ENCODE results near the gene IL17RE.
"Not testable (repeated sequence)": the region's sequence is repeated elsewhere in the genome, so short reads cannot be mapped to it uniquely, and the experiment has no call there.

IL17RE gene

DNA sequence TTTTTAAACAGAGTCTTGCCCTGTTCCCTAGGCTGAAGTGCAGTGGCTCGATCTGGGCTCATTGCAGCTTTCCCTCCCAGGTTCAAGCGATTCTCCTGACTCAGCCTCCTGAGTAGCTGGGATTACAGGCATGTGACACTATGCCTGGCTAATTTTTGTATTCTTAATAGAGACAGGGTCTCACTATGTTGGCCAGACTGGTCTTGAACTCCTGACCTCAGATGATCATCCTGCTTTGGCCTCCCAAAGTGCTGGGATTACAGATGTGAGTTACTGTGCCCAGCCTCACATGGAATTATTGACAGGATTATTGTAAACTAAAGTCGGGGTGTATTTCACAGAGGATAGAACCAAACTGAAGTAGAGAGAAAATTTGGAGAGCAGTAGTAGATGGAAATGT is 6.9 kb upstream of the IL17RE start:
- H3K9me3 ChIP-seq (ENCODE audit: control insufficient read depth, low read length); H3K4me1 ChIP-seq (ENCODE audit: control insufficient read depth, insufficient read depth, low read length, poor library complexity, severe bottlenecking); H3K4me3 ChIP-seq (ENCODE audit: extremely low read depth, insufficient read depth, low read length, poor library complexity, severe bottlenecking); H3K27ac ChIP-seq (ENCODE audit: low read depth, low read length, severe bottlenecking): not testable (repeated sequence)
- H3K36me3 ChIP-seq (ENCODE audit: control insufficient read depth, insufficient read depth, low read length): peaks cover 36% of the 10 kb centered on the region
- WGBS, 2 experiments (ENCODE audit: insufficient coverage in 2 of 2): 89 to 93% methylated on average over 2 to 3 of the region's 3 CpGs

DNA sequence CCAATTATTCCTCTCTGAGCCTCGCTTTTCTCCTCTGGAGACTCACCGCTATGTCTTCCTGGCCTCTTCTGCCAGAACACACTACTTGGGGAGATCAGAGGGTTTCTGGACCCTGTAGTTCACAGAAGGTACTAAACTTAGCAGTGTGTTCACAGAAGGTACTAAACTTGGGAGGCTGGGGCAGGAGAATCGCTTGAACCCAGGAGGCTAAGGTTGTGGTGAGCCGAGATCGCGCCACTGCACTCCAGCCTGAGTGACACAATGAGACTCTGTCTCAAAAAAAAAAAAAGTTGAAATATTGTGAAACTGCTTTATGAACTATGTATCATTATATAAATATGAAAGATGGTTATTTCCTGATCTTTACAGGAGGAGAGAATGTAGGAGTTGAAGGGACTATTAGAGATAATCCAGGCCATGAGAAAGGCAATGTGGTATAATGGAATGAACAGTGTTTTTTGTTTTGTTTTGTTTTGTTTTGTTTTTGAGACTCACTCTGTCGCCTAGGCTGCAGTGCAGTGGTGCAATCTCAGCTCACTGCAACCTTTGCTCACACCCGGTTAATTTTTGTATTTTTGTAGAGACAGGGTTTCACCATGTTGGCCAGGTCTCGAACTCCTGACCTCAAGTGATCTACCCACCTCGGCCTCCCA is 5.8 kb upstream of the IL17RE start:
- H3K27ac ChIP-seq (ENCODE audit: low read depth, low read length, severe bottlenecking); H3K4me3 ChIP-seq (ENCODE audit: extremely low read depth, insufficient read depth, low read length, poor library complexity, severe bottlenecking); H3K4me1 ChIP-seq (ENCODE audit: control insufficient read depth, insufficient read depth, low read length, poor library complexity, severe bottlenecking); H3K9me3 ChIP-seq (ENCODE audit: control insufficient read depth, low read length): not testable (repeated sequence)
- 90 to 96% methylated on average over 5 to 8 of the region's 10 CpGs for WGBS, 2 experiments (ENCODE audit: insufficient coverage in 2 of 2)
- peaks cover 31% of the 10 kb centered on the region for H3K36me3 ChIP-seq (ENCODE audit: control insufficient read depth, insufficient read depth, low read length)

DNA sequence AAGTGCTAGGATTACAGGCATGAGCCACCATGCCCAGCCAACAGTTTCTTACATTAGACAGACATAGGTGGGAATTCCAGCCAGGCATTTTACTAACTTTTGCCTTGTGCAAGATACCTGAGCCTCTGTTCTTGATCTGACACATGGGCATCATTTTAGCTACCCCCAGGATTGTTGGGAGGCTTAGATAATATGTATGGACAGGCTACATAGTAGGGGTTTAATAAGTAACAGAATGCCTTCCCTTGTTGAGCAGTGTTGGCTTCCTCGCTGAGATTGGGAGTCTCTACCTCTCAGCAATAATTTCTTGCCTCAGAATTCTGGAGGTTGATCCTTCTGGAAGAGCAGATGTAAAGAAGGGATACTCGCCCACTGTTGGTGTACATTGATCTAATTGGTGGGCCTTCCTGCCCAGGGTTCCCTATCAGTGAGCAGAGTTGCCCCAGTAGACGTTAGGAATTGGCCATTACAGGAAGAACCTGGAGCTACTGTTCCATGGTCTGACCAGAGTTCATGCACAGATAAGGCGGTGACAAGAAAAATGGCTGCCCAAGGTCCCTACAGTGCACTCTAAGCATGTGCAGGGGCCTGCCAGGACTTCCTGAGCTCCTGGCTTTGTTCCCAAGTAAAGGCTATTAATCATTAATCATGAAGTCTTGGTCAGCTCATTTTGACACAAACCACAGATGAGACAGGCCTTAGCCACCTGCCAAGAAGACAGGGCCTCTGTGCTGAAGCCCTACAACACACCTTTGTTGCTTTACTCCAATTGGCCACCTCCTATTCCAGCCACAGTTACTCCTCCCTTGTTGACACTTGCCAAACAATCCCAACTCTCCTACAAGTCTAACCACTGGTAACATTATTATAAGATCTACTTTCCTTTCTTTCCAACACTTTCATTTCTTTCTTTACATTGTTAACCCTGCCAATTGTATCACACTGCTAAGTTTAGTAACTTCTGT is 5.0 kb upstream of the IL17RE start:
- no peaks in the 10 kb centered on the region for H3K9me3 ChIP-seq (ENCODE audit: control insufficient read depth, low read length)
- WGBS, 2 experiments (ENCODE audit: insufficient coverage in 2 of 2): 83 to 94% methylated on average over 3 to 4 of the region's 4 CpGs
- H3K4me1 ChIP-seq (ENCODE audit: control insufficient read depth, insufficient read depth, low read length, poor library complexity, severe bottlenecking): peaks cover 14% of the 10 kb centered on the region
- no peak overlapping the region for H3K27ac ChIP-seq (ENCODE audit: low read depth, low read length, severe bottlenecking)
- peaks cover 24% of the 10 kb centered on the region for H3K36me3 ChIP-seq (ENCODE audit: control insufficient read depth, insufficient read depth, low read length)
- no peak overlapping the region for H3K4me3 ChIP-seq (ENCODE audit: extremely low read depth, insufficient read depth, low read length, poor library complexity, severe bottlenecking)

DNA sequence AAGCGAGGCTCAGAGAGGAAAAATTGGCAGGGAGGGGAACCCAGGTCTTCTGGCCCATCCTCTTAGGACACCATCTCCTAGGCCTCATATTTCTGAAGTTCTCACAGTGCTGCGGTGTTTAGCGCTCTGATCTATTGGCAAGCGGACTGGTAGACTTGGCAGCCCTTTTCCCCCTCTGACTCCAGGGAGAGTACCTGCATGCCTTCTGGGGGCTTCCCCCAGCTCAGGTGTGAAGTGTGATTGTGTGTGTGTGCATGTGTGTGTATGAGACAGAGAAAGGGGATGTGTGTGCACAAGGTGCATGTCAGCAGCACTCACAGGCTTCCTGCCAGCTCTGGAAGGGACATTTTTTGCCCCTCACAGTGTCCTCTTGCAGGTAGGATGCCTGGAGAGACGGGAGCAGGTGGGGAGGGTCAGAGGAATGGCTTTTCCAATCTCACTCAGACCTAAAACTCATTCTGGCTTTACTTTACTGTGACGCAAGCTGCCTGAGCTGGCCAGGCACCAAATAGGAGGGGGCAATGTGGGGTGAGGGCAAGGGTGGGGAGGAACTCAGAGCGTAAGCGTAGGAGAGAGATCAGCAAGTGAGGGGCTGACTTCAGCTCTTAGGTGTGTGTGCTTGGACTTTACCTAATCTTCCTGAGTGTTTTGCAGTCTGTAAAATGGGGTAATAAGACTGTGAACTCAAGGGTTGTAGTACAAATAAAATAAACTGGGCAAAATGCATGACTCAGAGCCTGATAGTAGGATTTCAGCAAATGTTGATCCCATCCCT is 4.0 kb upstream of the IL17RE start:
- peaks cover 15% of the 10 kb centered on the region for H3K36me3 ChIP-seq (ENCODE audit: control insufficient read depth, insufficient read depth, low read length)
- H3K4me3 ChIP-seq (ENCODE audit: extremely low read depth, insufficient read depth, low read length, poor library complexity, severe bottlenecking): no peak overlapping the region
- no peaks in the 10 kb centered on the region for H3K9me3 ChIP-seq (ENCODE audit: control insufficient read depth, low read length)
- peaks cover 19% of the 10 kb centered on the region for H3K4me1 ChIP-seq (ENCODE audit: control insufficient read depth, insufficient read depth, low read length, poor library complexity, severe bottlenecking)
- 89 to 93% methylated on average over 4 to 6 of the region's 8 CpGs for WGBS, 2 experiments (ENCODE audit: insufficient coverage in 2 of 2)
- no peak overlapping the region for H3K27ac ChIP-seq (ENCODE audit: low read depth, low read length, severe bottlenecking)

DNA sequence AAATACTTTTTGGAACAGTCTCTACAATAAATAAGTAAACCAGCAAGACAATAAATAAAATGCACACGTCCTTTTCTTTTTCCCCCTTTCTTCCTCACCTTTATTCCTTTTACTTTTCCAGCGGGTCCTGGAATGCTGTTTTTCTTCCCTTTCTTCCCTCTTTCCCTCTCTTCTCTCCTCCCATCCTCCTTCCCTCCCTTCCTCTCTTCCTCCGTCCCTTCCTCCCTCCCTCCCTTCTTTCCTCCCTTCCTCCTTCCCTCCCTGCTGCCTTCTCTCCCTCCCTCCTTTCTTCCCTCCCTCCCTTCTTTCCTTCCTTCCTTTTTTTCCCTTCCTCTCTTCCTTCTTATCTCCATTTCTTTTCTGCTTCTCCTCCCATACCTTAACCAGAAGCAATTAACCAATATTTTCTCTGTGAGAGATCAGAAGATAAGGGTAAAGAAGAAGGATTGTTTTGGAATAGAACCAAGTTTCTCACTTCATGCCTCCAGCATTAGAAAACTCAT is 3.3 kb upstream of the IL17RE start:
- H3K36me3 ChIP-seq (ENCODE audit: control insufficient read depth, insufficient read depth, low read length): peaks cover 8% of the 10 kb centered on the region
- 73 to 86% methylated on average over 3 of the region's 3 CpGs for WGBS, 2 experiments (ENCODE audit: insufficient coverage in 2 of 2)
- H3K4me3 ChIP-seq (ENCODE audit: extremely low read depth, insufficient read depth, low read length, poor library complexity, severe bottlenecking): no peak overlapping the region
- H3K4me1 ChIP-seq (ENCODE audit: control insufficient read depth, insufficient read depth, low read length, poor library complexity, severe bottlenecking): peaks cover 23% of the 10 kb centered on the region
- H3K27ac ChIP-seq (ENCODE audit: low read depth, low read length, severe bottlenecking): no peak overlapping the region
- no peaks in the 10 kb centered on the region for H3K9me3 ChIP-seq (ENCODE audit: control insufficient read depth, low read length)

DNA sequence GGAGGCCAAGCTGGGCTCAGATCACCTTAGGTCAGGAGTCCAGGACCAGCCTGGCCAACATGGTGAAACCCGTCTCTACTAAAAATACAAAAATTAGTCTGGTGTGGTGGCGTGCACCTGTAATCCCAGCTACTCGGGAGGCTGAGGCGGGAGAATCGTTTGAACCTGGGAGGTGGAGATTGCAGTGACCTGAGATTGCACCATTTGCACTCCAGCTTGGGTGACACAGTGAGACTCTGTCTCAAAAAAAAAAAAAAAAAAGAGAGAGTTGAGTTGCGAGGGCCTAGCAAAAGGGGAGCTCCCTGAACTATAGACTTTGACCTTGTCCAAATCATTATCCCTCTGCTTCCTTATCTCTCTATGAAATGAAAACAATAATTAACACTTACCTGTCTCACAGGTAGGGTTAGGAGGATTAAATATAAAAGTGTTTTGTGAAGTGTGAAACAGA is 1.7 kb upstream of the IL17RE start:
- H3K36me3 ChIP-seq (ENCODE audit: control insufficient read depth, insufficient read depth, low read length): not testable (repeated sequence)
- H3K4me1 ChIP-seq (ENCODE audit: control insufficient read depth, insufficient read depth, low read length, poor library complexity, severe bottlenecking): peaks cover 23% of the 10 kb centered on the region

DNA sequence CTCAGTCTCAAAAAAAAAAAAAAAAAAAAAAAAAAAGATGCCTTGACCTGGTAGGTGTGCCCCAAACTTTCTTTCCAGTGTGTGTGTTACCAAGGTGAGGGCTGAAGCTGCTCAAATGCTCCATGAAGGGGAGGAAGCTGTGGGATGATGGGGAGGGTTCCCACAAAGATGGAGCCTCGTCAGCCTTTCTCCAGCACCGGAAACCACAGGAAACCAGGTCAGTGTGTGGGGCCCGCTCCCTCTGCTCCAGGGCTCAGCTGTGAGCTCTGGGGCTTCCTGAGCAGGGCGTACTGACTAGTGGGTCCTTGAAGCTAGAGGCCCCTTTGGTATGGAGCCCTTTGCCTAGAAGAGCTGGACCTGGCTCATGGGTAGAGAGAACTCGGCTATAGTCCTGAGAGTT is 681 bp upstream of the IL17RE start:
- no peak overlapping the region for H3K4me3 ChIP-seq (ENCODE audit: extremely low read depth, insufficient read depth, low read length, poor library complexity, severe bottlenecking)
- 88 to 93% methylated on average over 5 of the region's 5 CpGs for WGBS, 2 experiments (ENCODE audit: insufficient coverage in 2 of 2)
- H3K36me3 ChIP-seq (ENCODE audit: control insufficient read depth, insufficient read depth, low read length): no peaks in the 10 kb centered on the region
- H3K27ac ChIP-seq (ENCODE audit: low read depth, low read length, severe bottlenecking): no peak overlapping the region
- H3K9me3 ChIP-seq (ENCODE audit: control insufficient read depth, low read length): no peaks in the 10 kb centered on the region
- H3K4me1 ChIP-seq (ENCODE audit: control insufficient read depth, insufficient read depth, low read length, poor library complexity, severe bottlenecking): peaks cover 23% of the 10 kb centered on the region

More for the DNA sequence above, 1.7 kb upstream of the IL17RE start:
- 90 to 93% methylated on average over 4 to 5 of the region's 6 CpGs for WGBS, 2 experiments (ENCODE audit: insufficient coverage in 2 of 2)
- H3K4me3 ChIP-seq (ENCODE audit: extremely low read depth, insufficient read depth, low read length, poor library complexity, severe bottlenecking); H3K27ac ChIP-seq (ENCODE audit: low read depth, low read length, severe bottlenecking); H3K9me3 ChIP-seq (ENCODE audit: control insufficient read depth, low read length): not testable (repeated sequence)

DNA sequence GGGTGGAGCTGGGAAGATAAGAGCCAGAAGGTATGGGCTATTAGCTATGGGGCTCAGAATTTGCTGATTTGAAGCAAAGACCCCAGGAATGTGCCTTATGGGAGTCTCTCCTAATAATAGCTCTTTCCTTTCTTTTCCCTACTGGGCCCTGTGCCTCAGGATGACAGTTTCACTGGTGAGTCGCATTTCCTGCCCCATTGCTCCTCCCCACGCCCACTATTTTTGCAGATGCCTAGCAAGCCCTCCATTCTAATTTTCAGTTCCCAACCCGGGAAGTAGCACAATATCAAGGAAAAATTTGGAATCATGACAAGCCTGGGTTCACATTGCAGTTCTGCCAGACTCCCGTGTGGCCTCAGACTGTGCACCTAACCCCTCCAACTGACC is 583 bp downstream of the IL17RE start:
- Histone ChIP-seq H3K4me1 (ENCODE audit: control insufficient read depth, insufficient read depth, low read length, poor library complexity, severe bottlenecking) (peaks cover 23% of the 10 kb centered on the region), H3K36me3 (ENCODE audit: control insufficient read depth, insufficient read depth, low read length) (no peaks in the 10 kb centered on the region), H3K9me3 (ENCODE audit: control insufficient read depth, low read length) (no peaks in the 10 kb centered on the region), H3K4me3 (ENCODE audit: extremely low read depth, insufficient read depth, low read length, poor library complexity, severe bottlenecking) (peak overlapping the region; percentile 11), H3K27ac (ENCODE audit: low read depth, low read length, severe bottlenecking) (peak overlapping the region; percentile 91)
- 51 to 59% methylated on average over 3 of the region's 4 CpGs for WGBS, 2 experiments (ENCODE audit: insufficient coverage in 2 of 2)

DNA sequence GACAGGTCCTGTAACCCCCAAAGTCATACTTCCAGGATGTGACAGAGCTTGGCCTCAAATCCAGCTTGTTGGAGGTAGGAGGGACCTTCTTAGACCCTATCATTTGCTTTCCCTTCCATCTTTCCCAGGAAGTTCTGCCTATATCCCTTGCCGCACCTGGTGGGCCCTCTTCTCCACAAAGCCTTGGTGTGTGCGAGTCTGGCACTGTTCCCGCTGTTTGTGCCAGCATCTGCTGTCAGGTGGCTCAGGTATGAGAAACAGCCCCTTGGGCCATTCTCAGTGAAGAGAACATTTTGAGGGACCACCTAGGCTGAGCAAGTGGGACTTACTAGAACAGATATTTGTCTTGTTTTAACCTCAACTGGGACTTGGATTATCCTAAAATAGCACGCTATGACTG is 1.3 kb downstream of the IL17RE start:
- H3K36me3 ChIP-seq (ENCODE audit: control insufficient read depth, insufficient read depth, low read length): no peaks in the 10 kb centered on the region
- H3K4me3 ChIP-seq (ENCODE audit: extremely low read depth, insufficient read depth, low read length, poor library complexity, severe bottlenecking): no peak overlapping the region
- H3K27ac ChIP-seq (ENCODE audit: low read depth, low read length, severe bottlenecking): no peak overlapping the region
- peaks cover 23% of the 10 kb centered on the region for H3K4me1 ChIP-seq (ENCODE audit: control insufficient read depth, insufficient read depth, low read length, poor library complexity, severe bottlenecking)
- no peaks in the 10 kb centered on the region for H3K9me3 ChIP-seq (ENCODE audit: control insufficient read depth, low read length)
- WGBS, 2 experiments (ENCODE audit: insufficient coverage in 2 of 2): 88 to 100% methylated on average over 3 of the region's 4 CpGs

DNA sequence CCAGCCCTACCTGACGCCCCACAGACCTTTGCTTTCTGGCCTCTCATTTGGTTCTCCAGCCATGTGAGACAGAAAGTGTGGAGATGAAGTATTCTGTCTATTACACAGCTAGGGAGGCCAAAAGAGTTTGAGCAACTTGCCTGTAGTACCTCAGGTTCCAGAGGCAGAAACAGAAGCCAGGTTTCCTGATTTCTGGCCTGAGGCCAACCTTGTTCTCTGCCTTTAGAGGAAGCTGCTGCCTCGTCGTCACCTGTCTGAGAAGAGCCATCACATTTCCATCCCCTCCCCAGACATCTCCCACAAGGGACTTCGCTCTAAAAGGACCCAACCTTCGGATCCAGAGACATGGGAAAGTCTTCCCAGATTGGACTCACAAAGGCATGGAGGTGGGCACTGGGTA is 3.8 kb downstream of the IL17RE start:
- Histone ChIP-seq H3K4me1 (ENCODE audit: control insufficient read depth, insufficient read depth, low read length, poor library complexity, severe bottlenecking) (peaks cover 18% of the 10 kb centered on the region), H3K4me3 (ENCODE audit: extremely low read depth, insufficient read depth, low read length, poor library complexity, severe bottlenecking) (no peak overlapping the region), H3K36me3 (ENCODE audit: control insufficient read depth, insufficient read depth, low read length) (peaks cover 2% of the 10 kb centered on the region), H3K27ac (ENCODE audit: low read depth, low read length, severe bottlenecking) (no peak overlapping the region), H3K9me3 (ENCODE audit: control insufficient read depth, low read length) (no peaks in the 10 kb centered on the region)
- 93 to 100% methylated on average over 1 to 3 of the region's 5 CpGs for WGBS, 2 experiments (ENCODE audit: insufficient coverage in 2 of 2)
